Measurements from ENCODE around the gene COL8A2.

Gene COL8A2

DNA sequence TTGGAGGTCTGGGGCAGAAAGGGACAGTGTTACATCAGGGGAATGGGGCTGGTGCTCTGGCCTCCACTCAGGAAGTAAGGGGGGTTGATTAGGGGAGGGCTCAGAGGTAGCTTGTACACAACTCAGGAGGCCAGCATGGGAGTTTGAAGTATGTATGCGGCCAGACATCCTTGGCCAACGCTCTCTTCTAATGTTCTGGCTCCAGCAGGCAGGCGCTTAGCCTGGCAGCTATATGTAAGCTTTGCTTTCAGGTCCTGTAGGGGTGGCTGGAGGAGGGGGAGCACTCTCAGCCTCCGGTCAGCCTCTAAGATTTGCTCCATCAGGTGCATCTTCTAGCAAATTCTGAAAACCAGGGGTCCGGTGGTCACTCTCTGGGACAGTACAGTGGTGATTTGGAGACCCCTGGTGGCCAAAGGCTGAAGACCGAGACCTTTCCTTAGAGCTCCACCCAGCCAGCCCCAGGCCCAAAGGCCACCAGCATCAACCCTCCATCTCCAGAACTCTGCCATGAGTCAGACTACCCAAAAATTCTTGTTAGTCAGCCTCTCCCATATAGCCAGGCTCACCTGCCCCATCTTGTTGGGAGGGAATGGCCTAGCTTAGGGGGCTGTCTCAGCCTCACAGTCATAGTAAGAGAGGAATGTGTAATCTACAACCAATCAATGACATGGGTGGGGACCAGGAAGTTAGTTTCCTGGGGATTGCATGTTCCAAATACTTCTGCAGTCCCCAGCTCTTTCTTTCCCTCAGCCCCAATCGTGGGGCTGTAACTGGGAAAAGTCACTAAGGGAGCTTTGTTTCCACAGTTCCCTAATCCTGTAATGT, 9.7 kb upstream of the COL8A2 start:
- DNase-seq, result no peak

DNA sequence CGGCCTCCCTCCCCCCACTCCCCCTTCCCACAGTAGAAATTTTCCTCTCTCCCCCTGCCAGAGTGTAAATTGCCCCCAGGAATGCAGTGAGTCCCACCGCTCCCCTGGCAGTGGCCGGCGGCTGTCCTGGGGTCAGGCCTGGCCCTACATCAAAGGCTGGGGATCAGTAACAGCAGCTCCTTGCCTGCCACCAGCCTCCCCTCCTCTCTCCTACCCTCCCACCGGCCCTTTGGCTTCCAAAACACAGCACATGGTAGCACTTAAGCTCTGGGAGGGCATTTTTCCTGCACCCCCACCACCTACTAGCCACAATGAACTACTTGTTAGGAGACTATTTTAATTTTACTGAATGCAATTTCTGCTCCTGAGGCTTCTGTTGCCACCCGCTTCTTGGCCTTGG, 9.0 kb upstream of the COL8A2 start:
- no peak for DNase-seq

DNA sequence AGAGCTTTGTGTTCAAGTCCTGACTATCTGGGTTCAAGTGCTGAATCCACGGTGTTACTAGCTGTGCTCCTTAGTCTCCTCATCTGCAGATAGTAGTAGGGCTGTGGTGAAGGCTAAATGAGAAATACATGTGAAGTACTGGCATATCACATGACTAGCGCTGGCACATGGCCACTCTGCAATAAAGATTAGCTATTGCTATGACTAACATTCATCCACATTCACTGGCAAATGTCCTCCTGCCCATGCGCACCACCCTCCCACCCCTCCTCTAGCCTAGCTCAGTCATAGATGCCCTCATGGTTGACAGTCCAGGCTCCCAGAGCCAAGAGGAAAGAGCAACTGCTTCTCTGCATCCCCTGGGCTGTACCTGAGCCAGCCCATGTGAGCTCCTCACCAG, 8.5 kb upstream of the COL8A2 start:
- DNase-seq, result no peak

DNA sequence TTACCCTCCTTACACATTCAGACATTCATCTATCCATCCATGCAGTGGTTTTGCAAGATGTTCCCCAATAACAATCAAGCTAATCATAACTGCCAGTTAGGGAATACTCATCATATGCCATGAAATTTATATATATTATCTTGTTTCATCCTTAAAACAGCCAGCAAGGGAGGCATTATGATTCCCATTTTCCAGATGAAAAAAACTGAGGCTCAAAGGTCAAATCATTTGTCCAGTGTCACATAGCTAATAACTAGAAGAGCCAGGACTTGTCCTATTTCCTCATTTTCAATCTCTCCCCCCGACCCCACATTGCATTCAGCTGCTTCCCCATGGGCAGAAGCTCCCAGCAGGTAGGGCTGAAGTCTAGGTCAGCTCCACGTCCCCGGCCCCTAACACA, 7.0 kb upstream of the COL8A2 start:
- DNase-seq, result no peak

DNA sequence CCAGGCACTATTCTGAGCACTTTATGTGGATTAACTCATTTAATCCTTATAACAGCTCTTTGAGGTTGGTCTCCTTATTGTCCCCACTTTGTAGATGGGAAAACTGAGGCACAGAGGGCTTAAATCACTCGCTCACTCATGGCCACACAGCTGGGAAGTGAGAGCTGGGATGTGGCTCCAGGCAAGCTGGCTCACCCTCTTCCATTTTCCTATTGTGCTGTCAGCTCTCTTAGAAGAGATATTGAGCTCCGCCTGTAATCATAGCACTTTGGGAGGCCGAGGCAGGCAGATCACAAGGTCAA, 3.8 kb upstream of the COL8A2 start:
- no peak for DNase-seq

DNA sequence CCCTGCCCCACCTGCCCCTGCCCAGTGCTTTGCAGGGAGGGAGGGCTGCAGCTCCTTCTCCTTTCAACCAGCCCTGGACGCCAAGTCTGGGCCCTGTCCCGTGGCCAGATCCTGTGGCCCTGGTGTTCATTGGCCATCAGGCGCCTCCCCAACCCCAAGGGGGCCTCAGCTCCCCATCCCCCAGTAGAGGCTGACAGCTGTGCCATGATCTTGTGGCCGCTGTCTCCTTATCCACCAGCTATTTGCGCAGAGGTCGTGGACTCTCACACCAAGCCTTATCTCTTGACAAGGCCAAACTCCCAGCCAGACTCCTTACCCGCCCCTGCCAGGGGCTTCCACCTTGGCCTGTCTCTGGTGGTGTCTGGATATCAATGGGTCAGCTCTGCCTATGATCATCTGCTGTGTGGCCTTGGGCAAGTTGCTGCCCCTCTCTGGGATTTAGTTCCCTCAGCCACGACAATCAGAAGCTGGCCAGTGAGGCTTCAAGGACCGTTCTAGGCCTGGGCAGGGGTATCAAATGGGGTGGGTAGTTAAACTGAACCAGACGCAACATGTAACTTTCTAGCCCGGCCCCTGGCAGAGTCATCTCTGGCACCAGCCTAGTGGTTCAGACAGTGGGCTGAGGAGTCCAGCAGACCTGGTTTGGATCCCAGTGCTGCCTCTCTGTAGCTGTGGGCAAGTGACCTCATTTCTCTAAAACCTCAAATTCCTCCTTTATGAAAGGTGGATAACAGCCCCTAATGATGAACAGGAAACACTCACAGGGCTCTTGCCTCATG, 3.3 kb upstream of the COL8A2 start:
- DNase-seq, result no peak

DNA sequence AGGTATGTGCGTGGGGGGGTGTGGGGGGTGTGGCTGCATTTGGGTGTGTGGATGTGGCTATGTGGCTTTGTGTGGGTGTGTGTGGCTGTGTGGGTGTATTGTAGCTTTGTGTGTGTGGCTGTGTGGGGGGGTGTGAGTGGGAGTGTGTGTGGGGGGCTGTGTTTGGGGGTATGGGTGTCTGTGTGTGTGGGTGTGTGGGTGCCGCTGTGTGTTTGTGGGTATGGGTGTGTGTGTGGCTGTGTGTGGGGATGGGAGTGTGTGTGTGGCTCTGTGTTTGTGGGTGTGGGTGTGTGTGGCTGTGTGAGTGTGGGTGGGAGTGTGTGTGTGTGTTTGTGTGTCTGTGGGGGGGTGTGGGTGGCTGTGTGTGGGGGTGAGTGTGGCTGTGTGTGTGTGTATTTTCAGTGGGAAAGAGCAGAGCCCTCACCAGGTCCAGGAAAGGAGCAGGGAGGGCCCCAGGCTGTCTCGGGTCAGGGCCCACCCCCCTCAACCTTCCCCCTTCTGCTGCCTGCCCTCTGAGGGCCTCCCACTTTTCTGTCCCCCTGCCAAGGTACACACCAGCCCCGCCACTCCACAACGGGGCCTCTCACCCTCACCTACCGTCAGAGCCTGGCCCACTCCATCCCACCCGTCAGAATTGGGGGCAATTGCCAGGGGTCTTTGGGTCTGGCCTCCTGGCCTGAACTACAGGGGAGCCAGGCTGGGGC, 1.9 kb upstream of the COL8A2 start:
- DNase-seq, result no peak

DNA sequence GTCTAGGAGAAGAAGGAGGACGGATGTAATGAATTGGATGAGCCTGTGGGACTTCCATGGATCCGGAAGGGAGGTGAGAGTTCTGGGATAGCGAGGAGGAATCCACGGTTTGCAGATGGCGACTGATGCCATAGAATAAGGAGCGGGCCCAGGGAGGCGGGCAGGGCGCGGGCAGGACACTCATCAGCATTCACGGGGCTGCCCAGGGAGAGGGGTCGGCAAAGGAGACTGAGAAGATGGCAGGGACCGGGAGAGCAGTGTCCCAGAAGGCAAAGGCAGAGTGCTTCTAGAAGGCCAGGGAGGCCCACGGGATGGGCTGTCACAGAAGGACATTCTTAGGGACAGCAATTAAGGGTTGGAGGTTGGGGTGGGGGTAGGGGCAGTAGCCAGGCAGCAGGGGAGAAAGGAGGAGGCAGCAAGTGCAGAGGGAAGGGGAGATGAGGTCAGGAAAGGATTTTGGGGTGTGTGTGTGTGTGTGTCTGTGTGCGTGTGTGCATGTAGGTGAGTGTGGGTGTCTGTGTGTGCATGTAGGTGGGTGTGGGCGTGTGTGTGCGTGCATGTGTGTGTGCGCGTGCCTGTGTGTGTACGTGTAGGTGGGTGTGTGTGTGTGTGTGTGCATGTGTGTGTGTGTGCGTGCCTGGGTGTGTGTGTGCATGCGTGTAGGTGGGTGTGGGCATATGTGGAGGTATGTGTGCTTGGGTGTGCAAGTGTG, 1.1 kb upstream of the COL8A2 start:
- no peak for DNase-seq

DNA sequence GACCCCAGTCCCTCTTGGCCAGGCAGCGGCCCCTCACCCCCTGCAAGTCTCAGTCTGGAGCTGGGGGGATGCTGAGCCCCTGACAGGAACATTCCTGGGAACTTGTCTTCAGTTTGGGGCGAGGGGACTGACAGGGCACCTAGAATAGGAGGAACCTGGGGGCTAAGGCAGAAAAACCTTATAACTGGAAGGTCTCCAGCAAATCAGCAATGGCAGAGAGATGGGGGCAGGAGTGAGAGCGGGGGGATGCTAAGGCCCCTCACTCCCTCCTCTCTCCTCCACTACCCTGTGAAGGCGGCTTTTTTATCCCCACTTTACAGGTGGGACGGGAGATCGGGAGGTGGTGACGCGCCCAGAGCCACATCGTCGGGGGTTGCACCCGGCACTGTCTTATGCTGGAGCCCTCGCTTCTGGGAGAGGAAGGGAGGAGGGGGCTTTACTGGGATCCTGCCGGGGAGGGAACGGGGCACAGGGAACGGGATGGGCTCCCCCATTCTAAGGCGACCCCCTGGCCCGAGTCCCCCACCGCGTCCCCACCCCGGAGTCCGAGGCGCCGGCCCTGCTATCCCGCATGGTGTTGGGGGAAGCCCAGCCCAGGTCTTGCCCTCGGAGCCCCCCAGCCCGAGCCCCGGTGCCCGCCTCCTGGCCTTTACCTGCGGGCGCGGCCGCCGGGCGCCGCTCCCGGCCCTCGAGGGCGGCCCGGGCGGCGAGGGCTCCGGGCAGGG, 456 bp downstream of the COL8A2 start:
- DNase-seq, result no peak

DNA sequence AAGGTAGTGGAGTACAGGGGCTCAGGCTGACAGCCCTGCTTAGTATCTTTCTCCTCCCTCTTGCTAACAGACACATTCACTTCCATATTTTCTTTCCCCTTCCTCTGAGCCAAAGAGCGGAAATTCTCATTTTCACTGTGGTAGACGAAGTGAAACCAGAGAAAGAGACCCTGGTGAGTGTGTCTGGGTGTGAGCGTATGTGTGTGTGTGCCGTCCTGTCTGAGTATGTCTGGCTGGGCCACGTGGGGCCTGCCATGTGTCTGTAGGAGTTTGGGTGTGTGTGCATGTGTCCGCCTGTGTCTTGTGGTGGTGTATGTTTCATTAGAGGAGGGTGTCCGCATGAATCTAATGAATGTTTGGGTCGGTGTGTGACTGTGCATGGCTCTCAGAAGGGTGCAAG, 1.7 kb downstream of the COL8A2 start:
- no peak for DNase-seq

DNA sequence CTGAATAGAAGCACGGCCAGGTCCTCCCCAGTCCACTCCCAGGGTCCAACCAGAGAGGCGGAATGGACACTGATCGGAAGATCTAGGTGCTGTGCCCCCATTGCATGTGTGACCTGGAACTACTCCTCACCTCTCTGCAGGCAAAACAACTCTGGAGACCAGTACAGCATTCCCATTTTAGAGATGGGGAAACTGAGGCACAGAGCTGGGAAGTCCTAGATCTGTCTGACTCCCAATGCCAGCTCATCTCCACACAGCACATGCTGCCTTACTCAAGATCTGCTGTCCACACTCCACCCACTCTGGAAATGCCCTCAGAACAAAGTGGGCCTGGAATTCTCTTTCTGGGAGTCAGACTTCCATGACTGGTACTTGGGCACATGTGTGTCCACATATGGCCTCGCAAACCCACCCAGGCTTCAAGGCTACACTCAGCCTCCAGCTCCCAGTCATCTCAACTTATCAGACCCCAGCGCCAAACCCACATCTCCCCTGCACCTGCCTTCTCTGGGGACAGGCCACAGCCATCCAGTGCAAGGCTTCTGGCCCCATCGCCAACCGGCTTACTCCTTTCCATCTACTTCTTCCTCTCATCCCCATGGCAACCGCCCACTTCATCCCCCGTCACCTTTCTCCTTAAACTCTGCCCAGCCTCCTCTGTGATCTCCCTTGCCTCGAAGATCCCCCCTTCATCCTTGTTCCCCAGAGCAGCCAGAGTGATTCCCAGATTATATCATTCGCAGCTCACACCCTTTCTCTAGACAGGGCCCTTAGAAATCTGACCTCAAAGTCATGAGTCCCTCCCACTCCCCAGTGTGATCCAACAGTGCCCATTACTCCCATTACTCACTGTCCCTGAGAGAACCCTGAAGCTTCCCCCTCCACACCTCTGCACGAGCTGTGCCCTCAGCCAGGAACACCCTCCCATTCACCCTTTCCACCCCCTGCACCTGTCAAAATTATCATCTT, 2.7 kb downstream of the COL8A2 start:
- DNase-seq, result no peak

DNA sequence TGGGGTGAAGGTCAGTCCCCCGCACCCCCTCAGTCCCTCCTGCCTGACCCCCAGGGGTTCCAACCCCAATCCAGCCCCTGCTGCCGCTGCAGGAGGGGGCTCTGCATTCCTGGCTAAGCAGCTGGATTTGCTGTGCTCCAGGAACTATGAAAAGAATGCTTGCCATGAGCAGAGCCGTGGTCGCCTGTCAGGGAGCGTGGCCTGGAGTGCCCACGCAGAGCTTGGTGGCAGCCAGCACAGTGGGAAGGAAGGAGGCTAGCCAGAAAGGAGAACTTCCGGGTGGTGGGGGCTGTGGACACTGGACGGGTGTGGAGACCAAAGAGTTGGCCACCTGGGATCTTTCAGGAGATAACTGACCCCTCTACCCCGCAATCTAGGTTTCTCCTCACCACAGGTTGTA, 5.6 kb downstream of the COL8A2 start:
- DNase-seq, result no peak

DNA sequence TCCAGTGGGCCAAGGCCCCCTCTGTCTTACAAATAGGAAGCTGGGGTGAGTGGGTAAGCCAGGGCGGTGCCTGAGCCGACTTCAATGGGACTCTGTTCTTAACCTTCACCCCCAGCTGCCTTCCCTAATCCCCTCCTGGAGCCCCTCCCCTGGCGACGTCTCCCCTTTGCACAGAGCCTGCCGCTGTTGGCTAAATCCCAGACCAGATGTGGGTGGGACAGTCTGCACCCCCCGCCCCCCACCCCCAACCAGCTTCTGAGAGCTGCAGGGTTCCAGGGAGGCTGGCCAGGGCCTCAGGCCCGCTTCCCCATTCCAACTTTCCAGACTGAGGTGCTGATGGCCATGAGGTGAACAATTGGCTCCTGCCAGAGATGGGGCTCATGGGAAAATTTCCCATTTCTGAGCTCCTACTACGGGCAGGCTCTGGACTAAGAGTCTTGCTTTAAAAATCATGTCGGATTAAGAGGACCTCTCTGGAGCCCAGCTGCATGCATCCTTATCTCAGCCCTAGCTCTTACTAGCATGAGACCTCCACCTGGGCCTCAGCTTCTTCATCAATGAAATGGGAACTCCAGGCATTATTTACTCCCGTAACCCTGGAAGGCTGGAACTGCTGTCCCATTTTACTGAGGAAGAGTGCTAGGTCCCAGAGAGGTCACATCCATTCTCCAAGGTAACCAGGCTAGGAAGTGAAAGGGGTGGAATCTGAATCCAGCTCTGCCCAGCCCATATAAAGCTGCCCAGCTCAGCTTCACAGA, 6.4 kb downstream of the COL8A2 start:
- no peak for DNase-seq

DNA sequence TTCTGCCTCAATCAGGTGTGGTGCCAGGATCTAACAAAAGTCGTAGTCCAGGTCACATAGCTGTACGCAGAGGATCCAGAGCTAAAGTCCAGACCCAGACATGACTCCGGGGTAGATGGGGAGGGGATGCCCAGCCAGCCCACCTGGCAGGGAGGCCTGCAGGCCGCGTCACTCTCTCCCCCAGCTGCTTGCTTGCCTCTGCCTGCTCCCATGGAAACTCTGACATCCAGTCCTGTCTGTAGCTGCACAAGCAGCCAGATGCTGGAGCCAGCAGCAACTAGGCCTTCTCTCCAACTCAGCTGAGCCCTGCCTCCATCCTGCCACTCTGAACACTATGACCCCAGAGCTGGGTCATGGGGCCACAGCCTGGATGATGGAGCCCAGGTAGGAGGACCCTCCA, 8.1 kb downstream of the COL8A2 start:
- DNase-seq, result no peak

DNA sequence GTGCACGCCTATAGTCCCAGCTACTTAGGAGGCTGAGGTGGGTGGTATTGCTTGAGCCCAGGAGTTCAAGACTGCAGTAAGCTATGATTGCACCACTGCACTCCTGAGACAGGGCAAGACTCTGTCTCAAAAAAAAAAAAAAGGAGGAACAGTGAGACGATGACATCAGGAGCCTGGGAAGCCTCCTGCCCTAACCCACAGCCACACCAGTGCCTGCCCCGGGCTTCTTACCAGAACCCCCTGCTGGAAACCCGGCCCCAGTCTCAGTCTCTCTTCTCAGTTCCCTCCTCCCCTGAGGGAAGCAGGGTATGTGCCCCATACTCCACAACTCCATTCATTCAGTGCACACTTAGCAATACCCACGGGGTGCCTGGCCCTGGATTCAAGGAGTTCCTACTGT, 9.1 kb downstream of the COL8A2 start:
- no peak for DNase-seq

DNA sequence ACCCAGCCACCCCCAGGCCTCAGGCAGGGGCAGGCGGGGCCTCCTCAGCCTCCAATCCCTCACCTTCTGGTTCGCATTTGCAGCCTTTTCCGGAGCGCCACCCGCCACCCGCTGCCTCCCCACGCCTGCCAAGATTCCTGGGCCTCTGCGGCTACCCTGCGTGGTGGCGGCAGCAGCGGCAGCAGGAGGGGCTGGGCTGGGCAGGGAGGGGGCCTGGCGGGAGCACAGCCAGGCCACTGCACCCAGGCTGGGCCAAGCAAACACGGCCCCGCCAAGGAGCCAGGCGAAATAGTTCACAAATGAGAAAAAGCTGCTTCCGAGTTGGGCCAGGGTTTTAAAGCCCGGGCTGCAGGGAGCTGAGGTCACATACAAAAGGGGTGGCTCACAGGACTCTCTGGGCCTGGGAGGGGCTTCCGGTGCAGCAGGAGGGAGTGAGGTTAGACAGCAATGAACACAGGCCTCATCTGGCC, 9.8 kb downstream of the COL8A2 start:
- DNase-seq, result no peak

DNA sequence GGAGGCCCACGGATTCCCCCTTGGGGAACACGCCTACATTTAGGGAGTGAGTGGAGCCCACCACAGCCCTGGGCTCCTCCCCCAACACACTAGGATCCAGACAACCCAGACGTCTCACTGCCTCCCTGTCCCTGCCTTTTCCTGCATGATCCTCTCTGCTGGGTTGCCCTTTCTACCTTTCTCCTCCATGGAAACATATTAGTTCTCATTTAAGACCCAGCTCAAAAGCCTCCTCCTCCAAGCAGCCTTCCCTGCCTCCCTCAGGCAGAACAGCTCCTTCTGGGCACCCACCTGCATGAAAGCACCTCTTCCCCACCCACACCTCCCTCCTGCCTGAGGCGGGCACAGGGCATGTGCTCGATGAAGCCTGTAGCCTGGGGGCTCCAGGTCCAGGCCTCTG, 10.7 kb downstream of the COL8A2 start:
- DNase-seq, result no peak

DNA sequence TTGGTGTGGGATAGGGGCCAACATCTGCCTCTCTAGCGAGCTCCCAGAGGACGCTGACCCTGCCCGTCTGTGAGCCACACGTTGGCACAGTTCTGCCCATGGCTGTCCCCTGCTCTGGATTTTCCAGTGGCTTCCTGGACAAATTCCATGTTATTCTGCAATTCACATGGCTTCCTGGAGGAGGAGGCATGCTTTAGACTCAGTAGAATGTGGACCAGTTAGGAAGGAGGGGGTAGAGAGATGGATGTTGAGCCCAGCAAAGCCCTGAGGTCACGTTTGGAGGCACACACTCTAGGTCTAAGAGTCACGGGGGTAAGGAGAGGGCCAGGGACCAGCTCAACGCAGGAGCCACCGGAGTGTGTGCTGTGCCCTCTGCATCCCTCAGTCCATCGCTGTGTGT, 12.2 kb downstream of the COL8A2 start:
- DNase-seq, result no peak

DNA sequence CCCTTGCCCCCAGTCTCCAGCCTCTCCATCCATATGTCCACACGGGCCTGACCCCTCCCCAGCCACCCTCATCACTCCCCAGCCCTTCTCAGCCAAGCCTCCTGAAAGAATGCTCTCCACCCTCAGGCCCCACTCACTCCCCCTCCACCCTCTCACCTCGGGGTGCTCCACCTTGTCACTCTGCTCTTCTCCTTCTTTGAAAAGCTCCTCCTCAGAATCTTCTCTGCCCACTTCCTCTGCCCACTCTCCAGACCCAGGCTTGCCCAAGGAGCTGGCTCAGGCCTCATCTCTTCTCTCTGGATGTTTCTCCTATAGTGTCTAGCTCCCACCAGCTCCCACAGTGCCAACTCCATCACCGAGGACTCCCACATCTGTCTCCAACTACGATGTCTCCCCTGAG, 13.9 kb downstream of the COL8A2 start:
- DNase-seq, result no peak

DNA sequence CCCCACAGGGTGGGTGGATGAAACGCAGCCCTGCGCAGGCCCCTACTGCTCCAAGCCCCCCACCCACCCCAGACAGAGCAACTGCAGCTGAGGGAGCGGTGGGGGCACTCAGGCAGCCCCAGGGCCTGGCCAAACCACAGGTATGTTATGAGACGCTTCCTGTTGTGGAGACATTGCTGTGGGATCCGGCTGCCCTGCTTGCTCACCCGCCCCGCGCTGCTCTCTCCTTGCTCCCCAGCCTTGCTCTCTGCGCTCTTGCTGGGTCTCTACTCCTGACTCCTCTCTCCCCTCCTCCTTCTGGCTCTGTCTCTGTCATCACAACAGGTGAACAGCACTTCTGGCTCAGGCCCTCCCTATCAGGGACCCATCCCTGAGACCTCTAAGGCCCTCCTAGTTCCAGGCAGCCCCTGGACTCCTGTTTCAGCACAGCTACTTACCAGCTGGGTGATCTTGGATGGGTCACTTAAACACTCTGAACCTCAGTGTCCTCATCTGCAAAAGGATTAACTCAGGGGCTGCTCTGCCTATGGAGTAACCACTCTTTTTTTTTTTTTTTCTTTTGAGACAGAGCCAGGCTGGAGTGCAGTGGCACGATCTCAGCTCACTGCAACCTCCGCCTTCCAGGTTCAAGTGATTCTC, 15.9 kb downstream of the COL8A2 start:
- DNase-seq, result no peak

Measured in NCI-H187 treated with DMSO at 0.1 percent for 48 hours (cell line).